HepG2 (cell line): ENCODE results near the gene PLD4. TPM values are rescaled to one million over a fixed set of nuclear protein-coding genes. Genes with fewer than 3 reads are reported as not detected.
A peak's percentile ranks its signal among the peaks of the same experiment; 100 is the strongest.

Experiments
- ARHGAP35 ChIP-seq: sonication (generic); formaldehyde crosslinking; IDR thresholded peaks from 2 replicates; pipeline ENCODE4 v1.9.0; 2022; ENCODE audit warnings: mild to moderate bottlenecking, inconsistent platforms, moderate library complexity, missing genetic modification reagents, borderline replicate concordance
- GZF1 ChIP-seq: sonication (generic); formaldehyde crosslinking; IDR thresholded peaks from 2 replicates; pipeline ENCODE4 v1.5.1; 2020; ENCODE audit warnings: mild to moderate bottlenecking, missing genetic modification reagents
- HMG20A ChIP-seq: IDR thresholded peaks from 2 replicates; pipeline ENCODE4 v1.6.1; 2016; ENCODE audit warnings: borderline replicate concordance
- HNRNPL ChIP-seq: fragments of 200-400 bp; formaldehyde crosslinking; IDR thresholded peaks from 2 replicates; pipeline ENCODE4 v1.6.1; 2017; ENCODE audit warnings: mild to moderate bottlenecking, low read depth, low read length
- SMAD3 ChIP-seq: sonication (generic); formaldehyde crosslinking; IDR thresholded peaks from 2 replicates; pipeline ENCODE4 v1.4.0; 2020; ENCODE audit warnings: missing genetic modification reagents
- polyA plus RNA-seq, 8 experiments: library from polyadenylated mRNA; depleted of rRNA in 3 of 8; stranded (reverse) in 7 of 8; unstranded in 1 of 8; fragments of >200 nt; fragmentation: Illumina TruSeq in 4 of 8; extraction: Trizol in 4 of 8; gene quantifications; 2 replicates each; pipeline versions ENCODE4 v1.2.1 to v1.2.3, GENCODE V29; 2011 to 2016; ENCODE audit warnings: low read depth in 4 of 8, missing spikeins in 1 of 8, mixed read lengths in 1 of 8; ENCODE audit not compliant: insufficient read depth in 1 of 8
- total RNA-seq, 5 experiments: library from RNA; depleted of rRNA; stranded (reverse); fragments of >200 nt; fragmentation: Illumina TruSeq; extraction: Trizol; gene quantifications; 2 replicates each; pipeline ENCODE4 v1.2.3, GENCODE V29; 2016; ENCODE audit warnings: low read depth in 1 of 5
- TF ChIP-seq, protein P1 (sequence below): sonication (generic); formaldehyde crosslinking; IDR thresholded peaks from 2 replicates; pipeline ENCODE4 v1.4.0; 2020; ENCODE audit warnings: missing genetic modification reagents, borderline replicate concordance
- TF ChIP-seq, protein P2 (sequence below): sonication (generic); formaldehyde crosslinking; IDR thresholded peaks from 2 replicates; pipeline ENCODE4 v1.5.0; 2020; ENCODE audit warnings: mild to moderate bottlenecking, missing genetic modification reagents
- TF ChIP-seq, protein P3 (sequence below): sonication (generic); formaldehyde crosslinking; IDR thresholded peaks from 2 replicates; pipeline ENCODE4; 2020; ENCODE audit warnings: missing genetic modification reagents, mild to moderate bottlenecking, borderline replicate concordance

Gene PLD4
- total and polyA plus RNA-seq, 2 of the 13 experiments (the other 11 are each of a cell fraction or from before 2014, with no cell fraction given), result not detected

DNA sequence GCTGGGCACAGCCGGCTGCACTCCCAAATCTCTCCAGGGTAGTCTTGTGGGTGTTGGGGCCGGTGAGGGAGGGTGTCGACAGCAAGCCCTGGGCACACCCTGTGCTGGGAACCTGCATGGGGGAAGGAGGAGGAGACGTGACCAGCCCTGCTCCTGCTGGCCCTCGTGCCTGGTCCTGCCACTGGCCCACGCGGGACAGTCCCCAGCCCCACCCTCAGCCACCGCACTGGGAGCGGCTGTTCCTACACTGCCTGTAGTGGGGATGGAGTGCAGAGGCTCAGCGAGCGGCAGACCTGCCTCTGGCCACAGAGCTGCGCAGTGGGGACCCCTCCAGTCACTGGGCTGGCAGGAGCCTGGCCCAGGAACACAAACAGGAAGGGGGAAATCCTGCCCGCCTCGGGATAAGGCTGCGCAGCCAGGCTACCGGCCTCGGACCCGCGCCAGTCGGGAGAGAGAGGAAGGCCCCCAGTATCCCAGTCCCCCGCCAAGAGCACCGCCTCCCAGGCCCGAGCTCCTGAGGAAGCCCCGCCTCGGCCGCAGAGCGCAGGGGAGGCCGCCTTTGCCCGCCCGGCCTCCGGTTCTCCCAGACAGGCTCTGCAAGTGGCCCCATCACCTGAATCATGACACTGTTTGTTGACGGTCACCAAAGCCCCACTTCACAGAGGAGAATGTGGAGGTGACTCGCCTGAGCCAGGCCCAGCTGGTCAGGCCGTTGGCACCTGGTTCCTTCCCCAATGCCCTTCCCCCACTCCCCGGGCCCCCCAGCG lies 42.9 kb downstream of the PLD4 start (continued):
- TF ChIP-seq, protein P1, sequence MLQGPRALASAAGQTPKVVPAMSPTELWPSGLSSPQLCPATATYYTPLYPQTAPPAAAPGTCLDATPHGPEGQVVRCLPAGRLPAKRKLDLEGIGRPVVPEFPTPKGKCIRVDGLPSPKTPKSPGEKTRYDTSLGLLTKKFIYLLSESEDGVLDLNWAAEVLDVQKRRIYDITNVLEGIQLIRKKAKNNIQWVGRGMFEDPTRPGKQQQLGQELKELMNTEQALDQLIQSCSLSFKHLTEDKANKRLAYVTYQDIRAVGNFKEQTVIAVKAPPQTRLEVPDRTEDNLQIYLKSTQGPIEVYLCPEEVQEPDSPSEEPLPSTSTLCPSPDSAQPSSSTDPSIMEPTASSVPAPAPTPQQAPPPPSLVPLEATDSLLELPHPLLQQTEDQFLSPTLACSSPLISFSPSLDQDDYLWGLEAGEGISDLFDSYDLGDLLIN, result no peak
- TF ChIP-seq HNRNPL (0 out of 2 replicates have a peak, but pooled peaks have one; percentile 21), ARHGAP35 (no peak), SMAD3 (CRISPR knock-in tag) (no peak), HMG20A (CRISPR knock-in tag) (no peak), GZF1 (CRISPR knock-in tag) (no peak)
- TF ChIP-seq, protein P2, sequence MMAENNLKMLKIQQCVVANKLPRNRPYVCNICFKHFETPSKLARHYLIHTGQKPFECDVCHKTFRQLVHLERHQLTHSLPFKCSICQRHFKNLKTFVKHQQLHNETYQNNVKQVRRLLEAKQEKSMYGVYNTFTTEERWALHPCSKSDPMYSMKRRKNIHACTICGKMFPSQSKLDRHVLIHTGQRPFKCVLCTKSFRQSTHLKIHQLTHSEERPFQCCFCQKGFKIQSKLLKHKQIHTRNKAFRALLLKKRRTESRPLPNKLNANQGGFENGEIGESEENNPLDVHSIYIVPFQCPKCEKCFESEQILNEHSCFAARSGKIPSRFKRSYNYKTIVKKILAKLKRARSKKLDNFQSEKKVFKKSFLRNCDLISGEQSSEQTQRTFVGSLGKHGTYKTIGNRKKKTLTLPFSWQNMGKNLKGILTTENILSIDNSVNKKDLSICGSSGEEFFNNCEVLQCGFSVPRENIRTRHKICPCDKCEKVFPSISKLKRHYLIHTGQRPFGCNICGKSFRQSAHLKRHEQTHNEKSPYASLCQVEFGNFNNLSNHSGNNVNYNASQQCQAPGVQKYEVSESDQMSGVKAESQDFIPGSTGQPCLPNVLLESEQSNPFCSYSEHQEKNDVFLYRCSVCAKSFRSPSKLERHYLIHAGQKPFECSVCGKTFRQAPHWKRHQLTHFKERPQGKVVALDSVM (CRISPR knock-in tag), result peak; percentile 75
- TF ChIP-seq, protein P3, sequence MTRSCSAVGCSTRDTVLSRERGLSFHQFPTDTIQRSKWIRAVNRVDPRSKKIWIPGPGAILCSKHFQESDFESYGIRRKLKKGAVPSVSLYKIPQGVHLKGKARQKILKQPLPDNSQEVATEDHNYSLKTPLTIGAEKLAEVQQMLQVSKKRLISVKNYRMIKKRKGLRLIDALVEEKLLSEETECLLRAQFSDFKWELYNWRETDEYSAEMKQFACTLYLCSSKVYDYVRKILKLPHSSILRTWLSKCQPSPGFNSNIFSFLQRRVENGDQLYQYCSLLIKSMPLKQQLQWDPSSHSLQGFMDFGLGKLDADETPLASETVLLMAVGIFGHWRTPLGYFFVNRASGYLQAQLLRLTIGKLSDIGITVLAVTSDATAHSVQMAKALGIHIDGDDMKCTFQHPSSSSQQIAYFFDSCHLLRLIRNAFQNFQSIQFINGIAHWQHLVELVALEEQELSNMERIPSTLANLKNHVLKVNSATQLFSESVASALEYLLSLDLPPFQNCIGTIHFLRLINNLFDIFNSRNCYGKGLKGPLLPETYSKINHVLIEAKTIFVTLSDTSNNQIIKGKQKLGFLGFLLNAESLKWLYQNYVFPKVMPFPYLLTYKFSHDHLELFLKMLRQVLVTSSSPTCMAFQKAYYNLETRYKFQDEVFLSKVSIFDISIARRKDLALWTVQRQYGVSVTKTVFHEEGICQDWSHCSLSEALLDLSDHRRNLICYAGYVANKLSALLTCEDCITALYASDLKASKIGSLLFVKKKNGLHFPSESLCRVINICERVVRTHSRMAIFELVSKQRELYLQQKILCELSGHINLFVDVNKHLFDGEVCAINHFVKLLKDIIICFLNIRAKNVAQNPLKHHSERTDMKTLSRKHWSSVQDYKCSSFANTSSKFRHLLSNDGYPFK, result no peak
